ENCODE data around the gene RNF183. TPM values are rescaled to one million over a fixed set of nuclear protein-coding genes. Genes with fewer than 3 reads are reported as not detected.

The RNF183 gene
- total RNA-seq, 1 donor from 2014 or later: not detected

- no peaks in the 10 kb centered on the region for H3K9me3 ChIP-seq
- ATAC-seq (no peak), DNase-seq (no peak)
- peaks cover 4% of the 10 kb centered on the region for H3K4me1 ChIP-seq
- no peak overlapping the region for H3K4me3 ChIP-seq
- H3K27me3 ChIP-seq: no peaks in the 10 kb centered on the region
- intact Hi-C loops (cut with DNase I): no loop called here
- peaks cover 72% of the 10 kb centered on the region for H3K36me3 ChIP-seq
- no peak overlapping the region for H3K27ac ChIP-seq
- TF ChIP-seq CTCF (IDR thresholded peaks at IDR 0.05): no peak
These were observed 33.8 kb downstream of the RNF183 start for GRCh38 chr9:113269355-113269754.

GRCh38 chr9:113267911-113268566 is 35.1 kb downstream of the RNF183 start:
- Histone ChIP-seq H3K27ac (no peak overlapping the region), H3K27me3 (no peaks in the 10 kb centered on the region), H3K9me3 (no peaks in the 10 kb centered on the region), H3K4me3 (no peak overlapping the region), H3K4me1 (no peaks in the 10 kb centered on the region), H3K36me3 (peaks cover 67% of the 10 kb centered on the region)
- intact Hi-C loops (cut with DNase I): no loop called here
- no peak for TF ChIP-seq CTCF (IDR thresholded peaks at IDR 0.05)
- peak; percentile 39 for ATAC-seq
- DNase-seq: no peak

GRCh38 chr9:113266174-113266573 is 37.0 kb downstream of the RNF183 start:
- intact Hi-C loops (cut with DNase I): no loop called here
- DNase-seq (no peak), ATAC-seq (no peak)
- Histone ChIP-seq H3K4me3 (no peak overlapping the region), H3K36me3 (peaks cover 64% of the 10 kb centered on the region), H3K4me1 (no peaks in the 10 kb centered on the region), H3K27me3 (no peaks in the 10 kb centered on the region), H3K27ac (no peak overlapping the region), H3K9me3 (no peaks in the 10 kb centered on the region)
- TF ChIP-seq CTCF (IDR thresholded peaks at IDR 0.05): no peak

- Histone ChIP-seq H3K4me3 (no peak overlapping the region), H3K9me3 (no peaks in the 10 kb centered on the region), H3K36me3 (peaks cover 64% of the 10 kb centered on the region), H3K4me1 (no peaks in the 10 kb centered on the region), H3K27me3 (no peaks in the 10 kb centered on the region), H3K27ac (no peak overlapping the region)
- intact Hi-C loops (cut with DNase I): no loop called here
- no peak for TF ChIP-seq CTCF (IDR thresholded peaks at IDR 0.05)
- DNase-seq (no peak), ATAC-seq (no peak)
These were observed 41.1 kb downstream of the RNF183 start for GRCh38 chr9:113261917-113262671.

GRCh38 chr9:113258282-113258681 is 44.9 kb downstream of the RNF183 start:
- Histone ChIP-seq H3K4me3 (no peak overlapping the region), H3K9me3 (no peaks in the 10 kb centered on the region), H3K27me3 (no peaks in the 10 kb centered on the region), H3K36me3 (peaks cover 69% of the 10 kb centered on the region), H3K4me1 (no peaks in the 10 kb centered on the region), H3K27ac (no peak overlapping the region)
- TF ChIP-seq CTCF (IDR thresholded peaks at IDR 0.05): no peak
- intact Hi-C loops (cut with DNase I): no loop called here
- no peak for ATAC-seq
- no peak for DNase-seq

Measured in upper lobe of right lung (tissue), 1 donor.